Measurements from ENCODE around the gene RHBDL1.

- TF ChIP-seq CTCF (conservative IDR thresholded peaks at IDR 0.05; ENCODE audit: low read length) (peak; percentile 45), EZH2phosphoT487 (IDR thresholded peaks at IDR 0.05; ENCODE audit: borderline replicate concordance) (no peak)
Observed at GRCh38 chr16:685967-686366, 10.5 kb downstream of the RHBDL1 start.
